Activated CD4-positive, alpha-beta T cell treated with anti-CD3 and anti-CD28 coated beads, Interleukin-2, amount 10 ng/mL, durations not matched to agents 24 days and 14 days (primary cell): ENCODE results near the gene HOXD13. TPM values are rescaled to one million over a fixed set of nuclear protein-coding genes. Genes with fewer than 3 reads are reported as not detected.

ENCODE experiments used
- DNase-seq: peaks from one replicate; pipeline ENCODE4 v3.0.0; 2022
- H3K27ac Mint-ChIP-seq: one replicate; pipeline ENCODE4 v1.8.0; 2022; ENCODE audit warnings: mild to moderate bottlenecking, mixed read lengths
- H3K27me3 Mint-ChIP-seq: one replicate; pipeline ENCODE4 v1.8.0; 2022; ENCODE audit warnings: mixed read lengths
- H3K36me3 Mint-ChIP-seq: one replicate; pipeline ENCODE4 v1.8.0; 2022; ENCODE audit warnings: low read depth, mild to moderate bottlenecking, mixed read lengths
- H3K4me1 Mint-ChIP-seq: one replicate; pipeline ENCODE4 v1.8.0; 2021; ENCODE audit warnings: mixed read lengths
- H3K4me3 Mint-ChIP-seq: one replicate; pipeline ENCODE4 v1.8.0; 2022; ENCODE audit warnings: mild to moderate bottlenecking, moderate library complexity, mixed read lengths
- H3K9me3 Mint-ChIP-seq: one replicate; pipeline ENCODE4 v1.8.0; 2021; ENCODE audit warnings: mixed read lengths
- intact Hi-C: fragments of 100-400 bp; cut with micrococcal nuclease; formaldehyde crosslinking; loops from one replicate; pipeline ENCODE4 v1.15.1; 2023
- total RNA-seq: library from RNA; stranded (reverse); gene quantifications from 2 replicates; pipeline ENCODE4 v1.2.3, GENCODE V29; 2022

HOXD13 gene
- total RNA-seq, 1 donor from 2014 or later = not detected

DNA sequence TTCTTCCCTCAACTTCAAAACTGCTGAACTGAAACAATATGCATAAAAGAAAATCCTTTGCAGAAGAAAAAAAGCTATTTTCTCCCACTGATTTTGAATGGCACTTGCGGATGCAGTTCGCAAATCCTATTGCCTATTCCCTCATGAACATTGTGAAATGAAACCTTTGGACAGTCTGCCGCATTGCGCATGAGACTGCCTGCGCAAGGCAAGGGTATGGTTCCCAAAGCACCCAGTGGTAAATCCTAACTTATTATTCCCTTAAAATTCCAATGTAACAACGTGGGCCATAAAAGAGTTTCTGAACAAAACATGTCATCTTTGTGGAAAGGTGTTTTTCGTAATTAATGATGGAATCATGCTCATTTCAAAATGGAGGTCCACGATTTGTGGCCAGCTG lies 45.4 kb downstream of the HOXD13 start:
- H3K4me1 Mint-ChIP-seq = peaks cover 5% of the 10 kb centered on the region
- no peak for DNase-seq
- H3K36me3 Mint-ChIP-seq = no peaks in the 10 kb centered on the region
- no peaks in the 10 kb centered on the region for H3K9me3 Mint-ChIP-seq
- peaks cover 81% of the 10 kb centered on the region for H3K27me3 Mint-ChIP-seq
- intact Hi-C loops = loop anchor here (2.0 to 10.0 kb wide), 2 partner anchors 19 to 1803 kb away; partner anchors contain the start of genes HOXD3 and SP9
- H3K4me3 Mint-ChIP-seq = no peak overlapping the region
- no peak overlapping the region for H3K27ac Mint-ChIP-seq

DNA sequence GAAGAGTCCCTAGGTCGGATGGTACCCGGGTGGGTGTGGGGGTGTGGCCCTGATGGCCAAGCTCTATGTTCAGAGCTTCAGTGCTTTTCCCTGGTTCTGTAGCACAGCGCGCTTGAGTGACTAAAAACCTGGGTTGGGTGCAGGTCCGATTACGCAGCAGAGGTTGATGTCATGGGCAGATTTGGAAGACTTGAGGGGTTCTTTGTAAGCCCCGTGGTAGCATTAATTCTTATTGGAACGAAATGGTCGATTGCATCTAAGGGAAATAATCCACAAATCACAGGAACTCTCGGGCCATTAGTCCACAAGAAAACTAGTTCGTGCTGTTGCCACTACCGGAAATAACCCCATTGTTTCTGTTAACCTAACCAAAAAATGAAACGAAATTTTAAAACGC lies 46.0 kb downstream of the HOXD13 start:
- DNase-seq = no peak
- Mint-ChIP-seq H3K27ac (peak overlapping the region; percentile 53), H3K27me3 (peaks cover 78% of the 10 kb centered on the region), H3K36me3 (no peaks in the 10 kb centered on the region), H3K4me3 (no peak overlapping the region), H3K4me1 (peaks cover 5% of the 10 kb centered on the region), H3K9me3 (no peaks in the 10 kb centered on the region)
- intact Hi-C loops = loop anchor here (2.0 to 10.0 kb wide), 2 partner anchors 18 to 1804 kb away; partner anchors contain the start of genes HOXD3 and SP9

DNA sequence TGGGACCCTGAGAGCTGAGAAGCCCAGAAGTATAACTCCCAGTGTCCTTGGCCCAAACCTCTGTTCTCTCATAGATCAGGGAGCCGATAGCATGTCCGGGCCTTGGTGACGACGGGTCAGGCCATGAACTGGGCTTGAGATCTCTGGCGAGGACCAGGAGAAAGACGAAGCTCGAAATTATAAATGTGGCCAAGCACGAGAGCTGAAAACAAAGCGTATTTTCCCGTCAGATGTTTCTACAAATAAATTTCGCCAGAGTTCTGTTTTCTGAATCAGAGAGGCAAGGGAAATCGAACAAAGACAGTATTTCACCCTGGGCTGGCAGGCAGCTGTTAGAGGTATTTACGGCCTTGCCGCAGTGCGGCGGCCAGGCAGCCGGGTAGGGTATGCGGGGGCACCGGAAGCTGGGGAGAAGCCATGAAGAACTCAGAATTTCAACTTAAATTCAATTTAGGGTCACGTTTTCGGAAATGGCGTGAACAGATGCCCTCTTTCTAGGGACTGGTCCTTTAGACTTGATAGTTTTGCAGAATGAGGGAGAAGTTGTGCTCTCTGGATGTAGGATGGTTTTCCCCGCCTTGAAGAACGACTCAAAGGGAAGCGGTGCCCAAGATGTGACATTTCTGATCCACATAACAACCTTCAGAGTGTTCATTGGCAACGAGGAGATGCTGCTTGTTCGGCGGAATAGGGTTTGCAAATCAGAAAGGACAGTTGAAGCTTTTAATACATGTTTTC lies 46.6 kb downstream of the HOXD13 start:
- Mint-ChIP-seq H3K27me3 (peaks cover 77% of the 10 kb centered on the region), H3K36me3 (no peaks in the 10 kb centered on the region), H3K9me3 (no peaks in the 10 kb centered on the region), H3K27ac (no peak overlapping the region), H3K4me3 (no peak overlapping the region), H3K4me1 (peaks cover 5% of the 10 kb centered on the region)
- DNase-seq = no peak
- intact Hi-C loops = loop anchor here (2.0 to 10.0 kb wide), 2 partner anchors 18 to 1804 kb away; partner anchors contain the start of genes HOXD3 and SP9

DNA sequence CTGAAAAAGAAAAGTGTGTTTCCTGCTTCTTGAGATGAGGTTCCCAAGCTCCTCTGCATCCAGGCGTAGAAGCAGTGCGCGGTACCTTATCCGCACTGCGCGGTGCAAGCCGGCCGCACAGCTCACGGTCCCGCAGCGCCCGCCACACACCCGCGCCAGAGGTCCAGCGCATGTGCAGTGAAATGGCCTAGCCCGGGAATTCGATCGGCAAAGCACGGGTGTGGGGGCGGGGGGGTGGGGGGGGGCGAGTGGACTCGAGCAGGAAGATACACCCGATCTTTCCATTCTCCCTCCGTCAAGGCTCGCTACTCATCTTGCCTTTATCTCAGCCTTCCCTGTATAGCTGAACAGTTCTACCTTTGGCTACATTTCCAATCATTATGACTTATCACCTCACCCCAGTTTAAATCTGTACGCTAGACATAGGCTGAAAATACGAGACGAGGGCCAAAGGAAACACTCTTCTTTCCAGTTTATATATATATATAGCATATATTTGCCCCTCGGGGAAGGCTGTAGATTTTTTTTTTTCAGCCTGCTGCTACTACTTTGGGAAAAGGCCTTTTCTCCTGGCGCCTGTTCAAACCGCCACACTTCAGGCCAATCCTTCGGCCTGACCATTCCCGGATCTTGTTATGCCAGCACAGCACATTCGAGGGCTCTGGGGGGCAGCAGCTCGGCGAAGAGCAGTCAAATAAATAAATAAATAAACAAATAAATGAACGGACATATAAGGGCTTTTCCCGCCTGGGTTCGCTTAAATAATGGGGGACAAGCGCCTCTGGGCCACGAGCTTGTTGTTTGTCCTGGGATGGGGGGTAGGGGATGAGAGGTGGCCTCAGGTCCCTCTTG lies 47.4 kb downstream of the HOXD13 start:
- intact Hi-C loops = loop anchor here (1.0 to 10.0 kb wide), 8 partner anchors 17 to 1805 kb away; partner anchors contain the start of genes HOXD3 and SP9
- no peak for DNase-seq
- Mint-ChIP-seq H3K4me3 (no peak overlapping the region), H3K4me1 (peaks cover 5% of the 10 kb centered on the region), H3K27ac (no peak overlapping the region), H3K27me3 (peaks cover 73% of the 10 kb centered on the region), H3K9me3 (no peaks in the 10 kb centered on the region), H3K36me3 (no peaks in the 10 kb centered on the region)

DNA sequence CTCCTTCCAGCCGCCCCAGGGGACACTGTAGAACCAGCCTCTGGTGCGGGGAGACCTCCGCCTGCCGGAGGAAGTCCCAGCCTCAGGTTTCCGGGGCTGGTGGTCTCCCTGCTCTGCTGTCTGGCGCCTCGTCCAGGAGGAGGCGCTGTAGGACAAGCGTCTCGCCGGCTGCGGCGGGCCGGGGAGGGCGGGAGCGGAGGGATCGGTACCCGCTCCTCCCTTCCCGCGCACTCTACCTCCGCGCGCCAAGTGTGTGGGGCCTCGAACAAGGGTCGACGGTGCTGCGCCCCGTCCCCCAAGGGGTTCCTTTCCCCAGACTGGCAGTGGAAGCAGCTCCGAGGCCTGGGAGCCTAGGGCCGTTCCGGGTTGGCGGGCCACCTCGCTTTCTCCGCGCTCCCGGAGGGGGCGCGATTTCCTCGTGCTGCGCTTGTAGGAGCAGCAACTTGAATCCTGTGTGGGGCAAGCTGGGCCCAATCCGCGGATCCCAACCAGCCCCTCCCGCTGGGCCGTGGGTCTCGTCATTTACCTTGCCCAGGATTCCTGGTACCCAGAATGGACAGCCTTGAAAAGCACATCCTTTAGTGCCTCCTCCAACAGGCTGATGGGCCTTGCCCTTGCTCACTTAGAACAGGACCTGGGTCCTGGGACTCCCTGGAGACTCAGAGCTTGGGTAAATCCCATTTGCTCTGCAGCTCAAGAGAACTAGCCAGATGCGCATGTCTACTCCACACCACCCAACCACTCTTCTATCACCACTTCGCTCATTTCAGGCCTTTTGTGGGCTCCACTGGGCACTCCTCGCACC lies 48.2 kb downstream of the HOXD13 start:
- intact Hi-C loops = loop anchor here (1.0 to 10.0 kb wide), 6 partner anchors 315 to 1007 kb away; no protein-coding TSS in a partner anchor
- no peaks in the 10 kb centered on the region for H3K36me3 Mint-ChIP-seq
- no peak overlapping the region for H3K27ac Mint-ChIP-seq
- H3K4me1 Mint-ChIP-seq = peaks cover 4% of the 10 kb centered on the region
- peaks cover 72% of the 10 kb centered on the region for H3K27me3 Mint-ChIP-seq
- DNase-seq = peak; percentile 92
- peak overlapping the region; percentile 20 for H3K4me3 Mint-ChIP-seq
- H3K9me3 Mint-ChIP-seq = no peaks in the 10 kb centered on the region

DNA sequence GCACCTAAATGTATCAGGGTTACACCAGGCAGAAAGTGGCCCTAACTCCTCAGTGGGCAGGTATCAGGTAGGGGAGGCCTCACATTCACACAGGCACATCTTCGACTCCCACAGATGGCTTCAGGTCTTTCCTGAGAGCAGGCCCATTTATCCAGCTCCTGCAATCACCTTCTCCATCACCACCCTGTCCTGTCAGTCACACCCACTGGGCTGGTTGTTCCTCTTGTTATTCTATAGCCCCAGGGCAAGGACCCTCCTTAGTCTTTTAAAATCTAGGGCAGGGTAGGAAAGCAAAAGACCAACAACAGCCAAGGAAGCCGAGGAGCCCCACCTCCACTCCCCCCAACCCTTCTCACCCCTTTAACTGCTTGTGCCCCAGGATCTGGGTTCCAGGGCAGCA lies 49.8 kb downstream of the HOXD13 start:
- intact Hi-C loops = loop anchor here (5.0 to 10.0 kb wide), 3 partner anchors 510 to 1005 kb away; no protein-coding TSS in a partner anchor
- Mint-ChIP-seq H3K36me3 (no peaks in the 10 kb centered on the region), H3K27me3 (peaks cover 77% of the 10 kb centered on the region), H3K27ac (no peak overlapping the region), H3K4me3 (no peak overlapping the region), H3K4me1 (peaks cover 3% of the 10 kb centered on the region), H3K9me3 (no peaks in the 10 kb centered on the region)
- DNase-seq = no peak

Other genes starting within 250 kb of the HOXD13 start
- 46.3 and 47.8 TPM in 2 replicates for gene LNPK, start 90.5 kb upstream of the HOXD13 start, total RNA-seq
- gene EVX2, start 8.8 kb upstream of the HOXD13 start, total RNA-seq = not detected in 2 replicates
- gene HOXD12, start 7.1 kb downstream of the HOXD13 start, total RNA-seq = not detected in 2 replicates
- not detected in 2 replicates for gene HOXD11, start 14.6 kb downstream of the HOXD13 start, total RNA-seq
- gene HOXD10, start 24.1 kb downstream of the HOXD13 start, total RNA-seq = not detected in 2 replicates
- gene HOXD9, start 30.0 kb downstream of the HOXD13 start, total RNA-seq = not detected in 2 replicates
- gene HOXD8, start 37.0 kb downstream of the HOXD13 start, total RNA-seq = not detected in 2 replicates
- gene HOXD4, start 58.8 kb downstream of the HOXD13 start, total RNA-seq = not detected in 2 replicates
- gene HOXD3, start 64.6 kb downstream of the HOXD13 start, total RNA-seq = not detected in 2 replicates
- gene HOXD1, start 95.9 kb downstream of the HOXD13 start, total RNA-seq = not detected in 2 replicates
- gene MTX2, start 176.7 kb downstream of the HOXD13 start, total RNA-seq = 29.9 and 30.7 TPM in 2 replicates